LHCN-M2 (cell line): ENCODE measurements around the gene TNNT2. TPM values are rescaled to one million over a fixed set of nuclear protein-coding genes. Genes with fewer than 3 reads are reported as not detected.

Source experiments
- DNase-seq: peaks from one replicate; pipeline ENCODE4 v3.0.0-alpha.2; 2012; ENCODE audit warnings: low read depth
- total RNA-seq: library from RNA; depleted of rRNA; stranded (reverse); fragments of >200 nt; gene quantifications from 2 replicates; pipeline ENCODE4 v1.2.3, GENCODE V29; 2014

TNNT2 gene
- total RNA-seq, 1 experiment from 2014 or later = 156 TPM

- peak; percentile 61 for DNase-seq
Observed at GRCh38 chr1:201376464-201377374, 761 bp downstream of the TNNT2 start.

GRCh38 chr1:201376107-201376463 is 1.4 kb downstream of the TNNT2 start:
- DNase-seq = no peak

- no peak for DNase-seq
Observed at GRCh38 chr1:201375169-201375568, 2.3 kb downstream of the TNNT2 start.

GRCh38 chr1:201374364-201374763 is 3.1 kb downstream of the TNNT2 start:
- no peak for DNase-seq

GRCh38 chr1:201371792-201372191 is 5.7 kb downstream of the TNNT2 start:
- DNase-seq = no peak

- DNase-seq = no peak
Observed at GRCh38 chr1:201371276-201371675, 6.2 kb downstream of the TNNT2 start.

GRCh38 chr1:201370500-201370899 is 7.0 kb downstream of the TNNT2 start:
- no peak for DNase-seq

- DNase-seq = no peak
Observed at GRCh38 chr1:201369209-201369608, 8.3 kb downstream of the TNNT2 start.

- no peak for DNase-seq
Observed at GRCh38 chr1:201366696-201367095, 10.8 kb downstream of the TNNT2 start.

GRCh38 chr1:201365251-201365650 is 12.2 kb downstream of the TNNT2 start:
- DNase-seq = no peak

- no peak for DNase-seq
Observed at GRCh38 chr1:201364808-201365105, 12.7 kb downstream of the TNNT2 start.

GRCh38 chr1:201363467-201363866 is 14.0 kb downstream of the TNNT2 start:
- no peak for DNase-seq

GRCh38 chr1:201362906-201363305 is 14.6 kb downstream of the TNNT2 start:
- no peak for DNase-seq

- peak; percentile 26 for DNase-seq
Observed at GRCh38 chr1:201361652-201362504, 15.6 kb downstream of the TNNT2 start.

GRCh38 chr1:201360901-201361651 is 16.4 kb downstream of the TNNT2 start:
- DNase-seq = no peak

GRCh38 chr1:201360486-201360885 is 17.0 kb downstream of the TNNT2 start:
- no peak for DNase-seq

- DNase-seq = no peak
Observed at GRCh38 chr1:201359873-201360210, 17.6 kb downstream of the TNNT2 start.

GRCh38 chr1:201359031-201359872 is 18.2 kb downstream of the TNNT2 start:
- DNase-seq = no peak

GRCh38 chr1:201358596-201358995 is 18.9 kb downstream of the TNNT2 start:
- peak; percentile 79 for DNase-seq

GRCh38 chr1:201357636-201358348 is 19.7 kb downstream of the TNNT2 start:
- DNase-seq = no peak

- DNase-seq = no peak
Observed at GRCh38 chr1:201357211-201357610, 20.3 kb downstream of the TNNT2 start.
